ENCODE results near the gene ZNF366. TPM values are rescaled to one million over a fixed set of nuclear protein-coding genes. Genes with fewer than 3 reads are reported as not detected.

ZNF366 gene
- total RNA-seq, 2 experiments from 2014 or later: not detected

- no peaks in the 10 kb centered on the region for H3K9me3 Mint-ChIP-seq
- DNase-seq: no peak
- H3K27ac Mint-ChIP-seq: no peak overlapping the region
- ChIA-PET CTCF (no interaction called here), POLR2A (no interaction called here)
- H3K4me3 Mint-ChIP-seq: no peak overlapping the region
- no peaks in the 10 kb centered on the region for H3K4me1 Mint-ChIP-seq (ENCODE audit: low read depth)
- H3K27me3 Mint-ChIP-seq: no peaks in the 10 kb centered on the region
- intact Hi-C loops (cut with micrococcal nuclease): no loop called here
- no peaks in the 10 kb centered on the region for H3K36me3 Mint-ChIP-seq
Measured at GRCh38 chr5:72456391-72457074, 50.7 kb downstream of the ZNF366 start.

- DNase-seq: no peak
- Mint-ChIP-seq H3K27ac (no peak overlapping the region), H3K4me3 (no peak overlapping the region), H3K36me3 (no peaks in the 10 kb centered on the region), H3K27me3 (peaks cover 2% of the 10 kb centered on the region), H3K4me1 (ENCODE audit: low read depth) (no peaks in the 10 kb centered on the region), H3K9me3 (no peaks in the 10 kb centered on the region)
- POLR2A ChIA-PET: no interaction called here
- intact Hi-C loops (cut with micrococcal nuclease): no loop called here
- CTCF ChIA-PET: no interaction called here
Measured at GRCh38 chr5:72455476-72455875, 51.7 kb downstream of the ZNF366 start.

- intact Hi-C loops (cut with micrococcal nuclease): no loop called here
- no peaks in the 10 kb centered on the region for H3K9me3 Mint-ChIP-seq
- no peak for DNase-seq
- no peaks in the 10 kb centered on the region for H3K36me3 Mint-ChIP-seq
- ChIA-PET CTCF (no interaction called here), POLR2A (no interaction called here)
- H3K4me1 Mint-ChIP-seq (ENCODE audit: low read depth): no peaks in the 10 kb centered on the region
- H3K27me3 Mint-ChIP-seq: peaks cover 2% of the 10 kb centered on the region
- H3K4me3 Mint-ChIP-seq: no peak overlapping the region
- H3K27ac Mint-ChIP-seq: no peak overlapping the region
Measured at GRCh38 chr5:72454996-72455395, 52.2 kb downstream of the ZNF366 start.

- CTCF ChIA-PET: no interaction called here
- H3K4me3 Mint-ChIP-seq: no peak overlapping the region
- no peak for DNase-seq
Measured at GRCh38 chr5:72453246-72453775, 53.9 kb downstream of the ZNF366 start.

GRCh38 chr5:72452515-72453245, 54.5 kb downstream of the ZNF366 start:
- H3K27ac Mint-ChIP-seq: no peak overlapping the region
- H3K9me3 Mint-ChIP-seq: no peaks in the 10 kb centered on the region
- intact Hi-C loops (cut with micrococcal nuclease): no loop called here
- no peak for DNase-seq
- H3K4me1 Mint-ChIP-seq (ENCODE audit: low read depth): no peaks in the 10 kb centered on the region
- H3K36me3 Mint-ChIP-seq: no peaks in the 10 kb centered on the region
- CTCF ChIA-PET: no interaction called here
- POLR2A ChIA-PET: no interaction called here
- H3K27me3 Mint-ChIP-seq: peaks cover 2% of the 10 kb centered on the region
- no peak overlapping the region for H3K4me3 Mint-ChIP-seq

More at GRCh38 chr5:72453246-72453775, 53.9 kb downstream of the ZNF366 start:
- intact Hi-C loops (cut with micrococcal nuclease): no loop called here
- Mint-ChIP-seq H3K27ac (no peak overlapping the region), H3K27me3 (peaks cover 2% of the 10 kb centered on the region), H3K4me1 (ENCODE audit: low read depth) (no peaks in the 10 kb centered on the region), H3K36me3 (no peaks in the 10 kb centered on the region), H3K9me3 (no peaks in the 10 kb centered on the region)
- POLR2A ChIA-PET: no interaction called here

GRCh38 chr5:72451741-72452505, 55.3 kb downstream of the ZNF366 start:
- H3K27ac Mint-ChIP-seq: no peak overlapping the region
- CTCF ChIA-PET: no interaction called here
- no peaks in the 10 kb centered on the region for H3K36me3 Mint-ChIP-seq
- DNase-seq: no peak
- H3K4me1 Mint-ChIP-seq (ENCODE audit: low read depth): no peaks in the 10 kb centered on the region
- H3K27me3 Mint-ChIP-seq: peaks cover 2% of the 10 kb centered on the region
- H3K4me3 Mint-ChIP-seq: no peak overlapping the region
- POLR2A ChIA-PET: no interaction called here
- intact Hi-C loops (cut with micrococcal nuclease): no loop called here
- H3K9me3 Mint-ChIP-seq: no peaks in the 10 kb centered on the region

- intact Hi-C loops (cut with micrococcal nuclease): no loop called here
- no peaks in the 10 kb centered on the region for H3K9me3 Mint-ChIP-seq
- no peak overlapping the region for H3K27ac Mint-ChIP-seq
- POLR2A ChIA-PET: no interaction called here
- DNase-seq: no peak
- H3K4me1 Mint-ChIP-seq (ENCODE audit: low read depth): no peaks in the 10 kb centered on the region
- peaks cover 4% of the 10 kb centered on the region for H3K27me3 Mint-ChIP-seq
- no peak overlapping the region for H3K4me3 Mint-ChIP-seq
- H3K36me3 Mint-ChIP-seq: no peaks in the 10 kb centered on the region
- CTCF ChIA-PET: no interaction called here
Measured at GRCh38 chr5:72448368-72448767, 58.8 kb downstream of the ZNF366 start.

GRCh38 chr5:72447751-72448150, 59.5 kb downstream of the ZNF366 start:
- DNase-seq: no peak
- ChIA-PET CTCF (no interaction called here), POLR2A (no interaction called here)
- no peaks in the 10 kb centered on the region for H3K4me1 Mint-ChIP-seq (ENCODE audit: low read depth)
- no peak overlapping the region for H3K4me3 Mint-ChIP-seq
- H3K9me3 Mint-ChIP-seq: no peaks in the 10 kb centered on the region
- H3K27ac Mint-ChIP-seq: no peak overlapping the region
- H3K27me3 Mint-ChIP-seq: peaks cover 4% of the 10 kb centered on the region
- H3K36me3 Mint-ChIP-seq: no peaks in the 10 kb centered on the region
- intact Hi-C loops (cut with micrococcal nuclease): no loop called here

GRCh38 chr5:72445969-72446368, 61.2 kb downstream of the ZNF366 start:
- Mint-ChIP-seq H3K4me3 (no peak overlapping the region), H3K36me3 (no peaks in the 10 kb centered on the region), H3K9me3 (no peaks in the 10 kb centered on the region), H3K27ac (no peak overlapping the region), H3K27me3 (peaks cover 4% of the 10 kb centered on the region), H3K4me1 (ENCODE audit: low read depth) (no peaks in the 10 kb centered on the region)
- POLR2A ChIA-PET: no interaction called here
- CTCF ChIA-PET: no interaction called here
- no peak for DNase-seq
- intact Hi-C loops (cut with micrococcal nuclease): no loop called here

GRCh38 chr5:72443883-72444282, 63.3 kb downstream of the ZNF366 start:
- no peak for DNase-seq
- no peak overlapping the region for H3K27ac Mint-ChIP-seq
- no peaks in the 10 kb centered on the region for H3K36me3 Mint-ChIP-seq
- H3K4me1 Mint-ChIP-seq (ENCODE audit: low read depth): no peaks in the 10 kb centered on the region
- H3K9me3 Mint-ChIP-seq: no peaks in the 10 kb centered on the region
- H3K27me3 Mint-ChIP-seq: peaks cover 1% of the 10 kb centered on the region
- ChIA-PET POLR2A (no interaction called here), CTCF (no interaction called here)
- intact Hi-C loops (cut with micrococcal nuclease): no loop called here
- no peak overlapping the region for H3K4me3 Mint-ChIP-seq

- intact Hi-C loops (cut with micrococcal nuclease): no loop called here
- Mint-ChIP-seq H3K9me3 (no peaks in the 10 kb centered on the region), H3K4me1 (ENCODE audit: low read depth) (no peaks in the 10 kb centered on the region), H3K27me3 (peaks cover 4% of the 10 kb centered on the region), H3K36me3 (no peaks in the 10 kb centered on the region), H3K4me3 (no peak overlapping the region), H3K27ac (no peak overlapping the region)
- ChIA-PET CTCF (no interaction called here), POLR2A (no interaction called here)
- no peak for DNase-seq
Measured at GRCh38 chr5:72441862-72442540, 65.2 kb downstream of the ZNF366 start.

GRCh38 chr5:72441094-72441723, 66.0 kb downstream of the ZNF366 start:
- Mint-ChIP-seq H3K27me3 (peaks cover 4% of the 10 kb centered on the region), H3K4me1 (ENCODE audit: low read depth) (no peaks in the 10 kb centered on the region), H3K9me3 (no peaks in the 10 kb centered on the region), H3K4me3 (no peak overlapping the region), H3K36me3 (no peaks in the 10 kb centered on the region), H3K27ac (no peak overlapping the region)
- intact Hi-C loops (cut with micrococcal nuclease): no loop called here
- CTCF ChIA-PET: no interaction called here
- no peak for DNase-seq
- POLR2A ChIA-PET: no interaction called here
